Fibroblast of skin of scalp (primary cell): ENCODE results near the gene ERC2.

Source experiments
- DNase-seq: peaks from one replicate; pipeline ENCODE4 v3.0.0-alpha.2; 2013

ERC2 gene

DNA sequence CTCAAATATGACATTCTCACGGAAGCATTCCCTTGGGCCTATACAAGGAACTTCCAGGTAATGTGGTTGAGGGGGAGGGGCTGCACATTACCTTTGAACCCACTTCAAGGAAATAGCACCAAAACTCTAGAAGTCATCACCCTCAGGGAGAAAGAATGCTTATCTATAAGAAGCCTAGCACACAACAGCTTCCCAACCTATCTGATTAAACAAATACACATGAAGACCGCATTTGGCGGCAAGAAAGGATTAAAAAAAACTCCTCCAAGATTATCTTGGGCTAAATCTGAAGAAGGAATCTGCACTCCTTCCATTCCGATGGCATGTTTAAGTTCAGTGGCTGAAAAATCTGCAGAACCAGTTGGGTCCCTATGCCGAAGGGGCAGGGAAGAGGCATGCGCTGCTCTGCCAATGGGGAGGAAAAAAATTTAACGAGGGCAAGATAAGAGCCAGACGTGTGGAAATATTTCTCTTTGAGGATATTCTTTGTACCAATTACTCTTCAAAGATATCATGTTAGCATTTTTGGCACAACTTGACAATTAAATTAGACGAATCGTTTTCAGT is 899.2 kb downstream of the ERC2 start:
- DNase-seq: no peak

DNA sequence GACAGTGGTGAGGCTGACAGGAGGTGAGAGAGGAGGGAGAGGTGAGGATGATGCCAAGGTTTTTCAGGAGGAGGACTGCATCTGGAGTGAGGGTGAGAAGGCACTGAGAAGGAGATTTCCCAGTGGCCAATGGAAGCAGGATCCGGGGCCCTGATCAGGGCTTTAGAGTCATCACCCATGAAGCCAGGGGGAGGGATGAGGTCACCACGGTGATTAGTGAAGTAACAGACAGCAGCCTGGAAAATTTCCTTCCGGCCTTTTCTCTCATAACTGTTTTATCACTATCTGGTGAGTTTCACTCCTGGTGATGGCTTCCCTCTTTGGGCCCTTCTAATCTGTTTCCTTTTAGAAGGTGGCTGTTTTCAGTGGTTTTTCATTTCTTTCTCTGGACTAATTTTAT is 900.7 kb downstream of the ERC2 start:
- DNase-seq: no peak

DNA sequence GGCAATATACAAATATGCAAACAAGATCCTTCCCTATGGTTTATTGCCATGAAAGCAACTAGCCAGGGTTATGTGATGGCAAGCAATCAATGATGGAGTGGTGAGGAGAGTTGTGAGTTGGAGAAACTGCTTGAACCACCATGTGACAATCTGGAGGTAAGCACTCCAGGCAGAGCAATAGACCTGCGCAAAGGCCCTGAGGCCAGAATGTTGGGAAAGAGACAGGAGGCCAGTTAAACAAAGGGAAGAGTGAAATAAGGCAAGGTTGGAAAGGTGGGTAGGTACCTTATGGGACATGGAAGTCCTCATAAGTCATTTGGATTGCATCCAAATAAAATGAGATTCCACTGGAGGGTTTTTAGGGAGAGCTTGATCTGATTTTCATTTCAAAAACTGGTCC is 901.1 kb downstream of the ERC2 start:
- DNase-seq: no peak

DNA sequence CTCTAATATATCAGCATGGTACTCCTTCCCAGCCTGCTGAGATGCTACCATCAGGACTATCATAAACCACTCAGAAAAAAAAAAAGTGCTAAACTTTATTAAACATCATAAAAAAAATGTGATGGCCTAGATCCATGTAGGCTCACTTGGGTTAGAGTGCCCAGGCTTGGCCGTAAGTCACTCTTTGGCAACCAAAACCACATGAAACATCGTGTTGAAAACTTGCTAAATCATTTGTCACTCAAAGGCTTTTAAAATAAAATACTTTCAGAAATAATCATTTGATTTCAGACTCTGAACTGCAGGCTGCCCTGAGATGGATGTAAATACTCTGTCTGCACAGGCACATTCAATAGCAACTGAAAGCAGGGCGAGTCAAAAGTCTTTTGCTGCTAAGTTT is 902.7 kb downstream of the ERC2 start:
- no peak for DNase-seq

DNA sequence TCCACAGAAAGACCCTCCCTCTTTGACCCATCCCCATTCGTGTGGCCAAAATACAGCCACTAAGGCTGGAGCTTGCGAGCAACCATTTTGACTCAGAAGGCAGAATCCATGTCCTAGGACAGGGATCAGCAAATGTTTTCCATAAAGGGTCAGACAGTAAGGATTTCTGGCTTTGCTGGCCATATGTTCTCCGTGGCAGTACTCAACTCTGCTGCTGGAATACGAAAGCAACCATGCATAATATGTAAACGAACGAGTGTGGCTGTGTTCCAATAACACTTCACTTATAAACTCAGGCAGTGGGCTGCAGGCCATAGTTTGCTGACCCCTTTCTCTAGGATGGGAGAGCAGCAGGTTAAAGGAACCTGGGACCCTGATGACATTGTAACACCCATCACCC is 903.5 kb downstream of the ERC2 start:
- DNase-seq: no peak

DNA sequence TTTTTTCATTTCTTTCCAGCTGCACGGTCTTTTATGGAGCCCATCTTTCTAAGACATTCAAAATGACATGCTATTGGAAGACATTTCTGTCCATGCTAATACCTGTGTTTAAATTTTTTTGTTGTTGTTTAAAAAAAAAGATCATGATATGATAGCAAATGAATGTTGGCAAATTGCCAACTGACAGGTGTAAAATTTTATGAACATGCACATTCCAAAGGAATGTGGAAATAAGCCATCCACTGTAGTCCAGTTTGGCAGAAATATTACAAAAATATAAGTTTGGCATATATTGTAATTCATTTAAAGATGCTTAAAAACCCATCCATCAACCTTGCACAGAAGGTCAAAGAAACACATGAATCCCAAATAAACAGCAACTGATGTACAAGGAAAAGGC is 905.6 kb downstream of the ERC2 start:
- DNase-seq: peak; percentile 28

DNA sequence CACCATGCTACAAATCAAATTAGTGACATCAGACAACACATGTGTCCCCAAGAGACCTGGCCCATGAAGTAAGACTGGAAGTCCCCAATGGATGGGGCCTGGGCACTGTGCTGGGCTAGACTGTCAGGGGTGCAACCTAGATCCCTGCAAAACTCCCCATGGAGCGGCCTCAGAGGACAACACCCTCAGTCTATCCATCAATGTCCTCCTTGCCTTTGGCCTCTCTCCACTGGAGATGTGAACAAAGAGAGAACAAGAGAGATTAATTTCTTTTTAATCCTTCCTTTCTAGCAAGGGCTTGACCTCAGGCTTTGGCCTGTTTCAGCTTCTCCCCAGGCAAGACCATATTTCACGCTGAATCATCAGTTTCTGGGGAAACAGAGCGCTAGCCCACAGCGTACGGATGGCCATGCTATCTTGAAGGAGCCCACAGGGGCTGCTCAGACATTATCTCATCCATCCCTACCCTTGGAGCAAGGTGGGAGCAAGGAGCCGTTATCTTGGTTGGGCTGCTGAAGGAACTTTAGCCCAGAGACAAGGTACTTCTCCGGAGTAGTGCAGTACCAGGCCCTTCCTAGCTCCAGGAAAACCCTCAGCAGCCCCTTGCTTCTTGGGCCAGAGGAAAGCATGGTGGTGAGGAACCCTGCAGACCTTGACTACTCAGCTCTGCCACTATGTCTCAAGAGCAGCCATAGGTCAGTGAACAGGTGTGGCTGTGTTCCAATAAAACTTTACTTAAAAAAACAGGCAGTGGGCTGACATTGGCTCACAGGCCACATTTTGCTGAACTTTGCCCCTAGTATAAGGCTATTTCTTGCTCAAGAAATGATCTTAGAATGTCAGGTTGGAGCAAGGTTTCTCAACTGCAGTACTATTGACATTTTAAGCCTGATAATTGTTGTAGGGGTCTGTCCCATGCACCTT is 908.5 kb downstream of the ERC2 start:
- DNase-seq: no peak

DNA sequence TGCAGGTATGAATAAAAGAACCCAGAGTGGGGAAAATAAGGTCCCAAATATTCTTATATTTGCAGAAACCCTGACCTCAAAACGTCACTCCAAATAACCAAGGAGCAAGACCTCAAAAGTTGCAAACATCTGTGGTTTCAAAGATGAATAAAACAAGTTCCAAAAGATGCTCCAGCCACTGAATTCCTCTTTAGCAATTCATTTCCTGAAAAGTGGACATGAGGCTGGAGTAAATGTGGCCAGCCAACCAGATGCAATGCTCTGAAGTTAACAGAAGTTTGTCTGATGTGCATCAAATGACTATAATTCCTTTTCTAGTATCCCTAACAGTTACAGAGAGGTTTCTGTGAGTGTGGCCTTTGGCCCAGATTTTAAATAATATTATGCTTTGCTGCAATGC is 910.0 kb downstream of the ERC2 start:
- DNase-seq: peak; percentile 36

DNA sequence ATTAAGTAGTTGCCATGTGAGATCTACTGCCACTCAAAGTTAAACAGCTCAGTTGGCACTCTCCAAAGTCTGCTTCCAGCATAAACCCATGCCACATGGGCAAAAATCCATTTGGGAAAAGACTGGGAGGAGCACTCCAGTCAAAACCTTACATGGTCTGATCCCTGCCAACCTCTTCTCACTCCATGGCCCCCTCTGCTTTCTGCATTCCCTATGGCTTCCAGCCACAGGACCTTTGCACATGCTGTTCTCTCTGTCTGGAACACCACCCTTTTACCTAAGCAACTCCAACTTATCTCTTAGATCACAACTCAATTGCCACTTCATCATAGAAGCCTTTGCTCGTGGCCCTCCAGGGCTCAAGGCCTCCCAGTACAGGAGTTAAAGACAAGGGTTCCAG is 910.7 kb downstream of the ERC2 start:
- no peak for DNase-seq

DNA sequence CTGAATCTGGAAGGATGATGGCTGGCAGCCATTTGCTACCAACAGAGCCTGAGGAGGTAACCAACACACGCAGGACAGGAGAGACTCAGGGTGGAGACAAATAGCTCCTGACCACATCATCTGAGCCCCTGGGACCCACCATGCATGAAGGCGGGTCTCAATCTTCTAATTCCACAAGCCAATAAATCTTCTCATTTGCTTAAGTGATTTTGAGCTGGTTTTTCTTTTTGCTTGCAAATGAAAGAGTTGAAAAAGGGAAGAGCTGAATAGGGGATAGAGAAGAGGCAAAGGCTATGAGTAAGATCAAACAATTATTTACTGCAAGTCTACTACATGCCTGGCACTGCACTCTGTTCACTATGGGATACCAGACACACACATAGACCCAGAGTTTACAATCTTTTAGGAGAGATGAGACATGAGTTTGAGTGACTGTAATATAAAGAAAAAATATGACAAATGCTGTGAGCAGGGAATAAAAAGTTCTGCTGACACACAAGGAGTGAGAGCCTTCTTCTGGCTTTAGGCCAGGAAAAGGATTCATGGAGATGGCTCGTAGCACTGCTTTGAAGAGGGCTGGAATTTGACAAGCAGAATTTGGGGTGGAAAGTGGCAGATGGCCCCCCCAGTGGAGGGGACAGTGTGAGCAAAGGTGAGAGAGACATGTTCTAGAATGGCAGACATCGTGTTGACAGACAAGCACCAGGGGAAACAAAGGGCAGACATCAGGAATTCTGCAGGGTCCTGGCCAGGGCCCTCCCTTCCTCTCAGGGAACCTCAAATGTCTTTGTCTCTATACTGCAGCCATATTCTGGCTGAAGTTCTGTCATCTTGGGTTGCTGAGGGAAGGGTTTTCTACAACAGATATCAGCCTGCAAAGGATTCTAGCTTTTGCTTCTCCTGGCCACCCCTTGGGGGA is 911.4 kb downstream of the ERC2 start:
- peak; percentile 55 for DNase-seq

DNA sequence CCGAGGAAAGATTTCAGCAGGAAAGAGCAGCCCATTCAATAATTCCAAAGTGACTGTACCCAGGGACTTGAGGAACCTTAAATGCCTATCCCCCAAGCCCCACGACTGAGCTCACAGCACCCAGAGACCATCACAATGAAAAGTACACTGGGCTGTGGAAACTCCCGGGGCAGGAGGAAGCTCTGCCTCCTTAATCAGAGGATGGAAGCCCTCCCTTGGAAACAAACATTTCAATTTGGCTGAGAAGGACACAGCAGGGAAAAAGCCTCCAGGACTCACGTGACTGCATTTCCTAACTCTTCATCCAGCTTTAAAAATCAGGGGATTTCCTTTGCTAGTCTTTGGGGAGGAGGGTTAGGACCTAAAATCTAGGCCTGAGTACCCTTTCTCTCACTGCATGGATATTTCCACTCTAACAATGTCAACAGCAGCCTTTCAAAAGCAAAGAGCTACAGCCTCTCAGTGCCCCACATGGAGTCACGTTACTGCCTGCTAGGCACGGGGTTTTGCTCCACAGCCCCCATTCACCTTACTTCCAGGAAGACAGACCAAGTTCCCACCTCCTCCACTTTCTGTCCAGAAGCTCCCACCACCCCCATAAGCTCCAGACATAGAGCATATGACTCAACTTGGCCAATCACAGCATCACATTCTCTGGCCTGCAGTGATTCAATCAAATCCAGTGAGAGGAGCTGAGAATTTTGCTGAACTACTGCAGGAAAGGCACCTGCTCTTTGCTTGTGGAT is 912.2 kb downstream of the ERC2 start:
- DNase-seq: no peak

DNA sequence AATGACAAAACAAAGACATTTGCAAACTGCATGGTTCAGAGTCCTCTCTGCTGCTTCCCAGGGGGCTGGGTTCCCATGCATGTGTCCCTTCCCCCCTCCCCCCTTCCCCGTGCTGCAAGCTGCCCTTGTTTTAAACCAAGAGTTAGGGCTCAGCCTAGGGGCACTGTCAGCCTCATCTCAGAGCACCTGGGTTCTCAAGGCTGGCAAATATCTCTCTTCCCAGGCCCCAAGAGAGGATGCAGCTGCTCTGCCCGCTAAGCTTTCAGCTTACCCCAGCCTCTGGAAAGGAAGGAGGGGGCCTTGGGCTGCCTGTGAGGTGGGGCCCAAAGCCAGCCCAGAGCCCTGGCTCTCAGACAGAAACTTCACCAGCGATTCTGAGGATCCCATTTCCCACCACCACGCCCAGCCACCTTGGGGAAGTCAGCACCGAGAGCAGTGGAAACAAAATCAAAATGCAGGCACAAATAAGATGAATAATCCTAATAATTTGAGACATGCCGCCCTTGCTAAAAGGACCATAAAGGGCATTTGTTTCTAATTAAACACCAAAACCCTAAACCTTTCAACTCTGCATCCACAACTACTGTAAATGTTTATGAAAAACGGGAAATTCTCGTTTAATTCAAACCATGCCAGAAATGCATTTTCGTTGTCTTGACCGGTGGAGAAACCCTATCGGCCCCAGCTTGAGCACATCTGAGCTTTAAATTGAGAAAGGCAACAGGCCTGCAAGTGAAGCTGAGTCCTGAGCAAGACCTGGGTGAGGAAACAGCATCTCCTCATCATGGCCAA is 913.4 kb downstream of the ERC2 start:
- DNase-seq: no peak

DNA sequence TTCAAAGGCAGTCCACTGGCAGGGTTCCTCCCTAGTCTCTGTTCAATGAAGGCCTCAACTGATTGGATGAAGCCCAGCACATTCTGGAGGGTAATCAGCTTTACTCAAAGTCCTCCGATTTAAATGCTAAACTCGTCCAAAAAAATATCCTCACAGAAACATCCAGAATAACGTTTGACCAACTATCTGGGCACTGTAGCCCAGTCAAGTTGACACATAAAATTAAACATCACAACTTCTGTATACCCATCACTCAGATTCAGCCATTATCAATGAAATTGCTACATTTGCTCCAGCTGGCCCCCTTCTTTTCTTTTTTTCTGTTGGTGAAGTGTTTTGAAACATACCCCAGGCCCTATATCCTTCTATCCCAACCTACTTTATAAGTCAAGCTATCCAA is 916.6 kb downstream of the ERC2 start:
- DNase-seq: no peak

DNA sequence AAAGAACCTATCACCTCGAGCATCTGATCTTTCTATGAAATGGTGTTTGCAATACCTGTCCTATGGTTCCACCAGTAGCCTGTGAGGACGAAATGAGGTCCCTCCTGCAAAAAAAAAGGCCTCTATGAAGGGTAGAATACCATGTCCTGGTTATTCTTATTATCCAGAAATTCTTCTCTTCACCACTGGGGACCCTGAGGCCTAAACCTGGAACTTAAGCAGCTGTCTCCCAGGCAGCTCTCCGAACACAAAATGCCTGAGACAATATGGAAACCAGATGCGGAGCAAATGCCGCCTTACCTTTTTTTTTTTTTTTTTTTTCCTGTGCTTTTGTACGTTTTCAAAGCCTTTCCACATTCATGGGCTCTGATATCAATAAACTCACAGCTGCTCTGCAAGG is 919.1 kb downstream of the ERC2 start:
- DNase-seq: peak; percentile 60

DNA sequence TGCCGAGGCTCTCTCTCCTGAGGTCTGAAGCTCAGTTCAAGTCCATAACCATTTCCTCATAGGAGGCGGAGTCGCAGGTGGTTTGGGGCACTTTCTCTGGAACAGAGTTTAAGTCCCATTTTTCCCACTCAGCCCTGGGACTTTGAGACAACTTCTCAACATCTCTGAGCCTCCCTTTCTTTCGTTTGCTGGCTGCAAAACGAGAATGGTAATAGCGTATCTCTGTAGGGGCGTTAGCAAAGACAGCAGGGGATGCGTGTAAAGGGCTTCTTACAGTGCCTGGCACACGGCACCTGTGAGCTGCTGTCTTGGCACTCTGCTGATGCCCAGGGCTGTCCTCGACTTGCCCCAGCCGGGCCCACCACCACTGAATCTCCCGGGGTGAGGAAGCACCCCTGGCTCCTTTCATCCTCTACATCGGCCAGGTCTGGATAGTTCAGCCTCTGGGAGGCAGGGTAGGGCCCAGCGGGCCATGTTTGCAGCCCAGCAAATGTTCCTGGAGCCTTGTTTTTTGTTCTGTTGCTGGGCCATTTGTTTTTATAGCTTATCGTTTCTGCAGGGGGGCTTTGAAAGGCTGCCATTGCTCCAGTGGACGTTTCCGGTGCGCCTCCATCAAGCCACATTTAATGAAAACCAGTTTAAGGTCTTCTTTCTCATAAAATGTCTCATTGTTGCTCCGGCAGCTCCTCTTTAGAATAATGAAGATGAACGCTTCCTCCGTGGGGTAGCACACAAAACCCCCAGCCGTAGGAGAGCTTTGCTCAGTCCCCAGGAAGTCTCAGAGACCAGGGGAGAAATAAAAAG is 921.2 kb downstream of the ERC2 start:
- DNase-seq: no peak

DNA sequence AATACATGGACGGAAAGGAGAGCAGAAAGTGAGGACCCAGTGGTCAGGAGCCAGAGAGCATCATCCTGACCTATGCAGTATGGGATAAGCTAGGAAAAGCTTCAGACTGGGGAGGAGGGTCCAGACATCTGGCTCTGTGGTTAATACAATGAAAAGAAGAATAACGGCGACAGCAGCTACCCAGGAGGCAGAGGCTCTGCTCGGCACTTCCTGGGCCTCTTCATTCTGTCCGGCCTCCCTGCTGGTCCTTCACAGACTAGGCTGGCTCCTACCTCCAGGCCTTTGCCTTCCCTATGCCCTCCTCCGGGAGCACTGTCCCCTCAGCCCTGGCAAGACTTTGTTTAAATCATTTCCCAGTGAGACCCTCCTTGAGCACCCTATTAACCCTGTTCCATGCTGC is 922.3 kb downstream of the ERC2 start:
- no peak for DNase-seq

DNA sequence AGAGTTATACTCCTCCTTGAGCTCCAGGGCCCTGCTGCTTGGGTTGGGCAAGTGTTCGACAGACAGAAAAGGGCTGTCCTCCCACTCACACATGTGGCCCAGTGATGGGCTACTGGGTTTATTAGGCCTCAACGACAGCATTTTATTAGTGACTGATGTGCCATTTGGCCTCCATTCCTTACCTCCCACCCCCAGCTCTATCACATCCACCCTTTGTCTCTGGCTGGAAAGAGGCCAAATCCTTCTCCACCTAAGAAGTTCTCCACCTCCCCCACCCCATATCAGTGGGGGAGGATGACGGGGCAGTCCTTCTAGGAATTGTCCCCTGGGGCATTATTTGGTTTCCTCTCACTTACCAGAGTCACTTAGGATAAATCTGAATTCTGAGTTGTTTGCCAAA is 924.0 kb downstream of the ERC2 start:
- no peak for DNase-seq

DNA sequence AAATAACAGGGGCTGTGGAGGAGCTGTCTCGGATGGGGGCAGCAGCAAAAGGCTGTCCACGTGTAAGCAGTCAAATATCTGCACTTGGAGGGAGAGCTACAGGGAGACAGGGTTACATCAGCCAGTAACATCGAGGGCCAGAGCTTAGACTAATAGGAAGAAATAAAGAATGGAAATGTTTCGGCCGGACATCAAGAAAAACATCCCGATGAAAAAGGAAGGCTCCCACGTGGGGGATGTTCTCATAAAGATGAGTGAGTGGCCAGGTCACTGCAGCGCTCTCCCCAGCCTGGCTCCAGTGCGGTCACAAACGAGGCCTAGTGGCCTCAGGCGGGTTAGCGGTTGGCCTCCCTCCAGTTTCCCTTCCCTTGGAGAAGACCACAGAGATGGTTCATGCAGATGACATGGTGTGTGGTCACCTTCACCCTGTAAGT is 925.1 kb downstream of the ERC2 start:
- no peak for DNase-seq

DNA sequence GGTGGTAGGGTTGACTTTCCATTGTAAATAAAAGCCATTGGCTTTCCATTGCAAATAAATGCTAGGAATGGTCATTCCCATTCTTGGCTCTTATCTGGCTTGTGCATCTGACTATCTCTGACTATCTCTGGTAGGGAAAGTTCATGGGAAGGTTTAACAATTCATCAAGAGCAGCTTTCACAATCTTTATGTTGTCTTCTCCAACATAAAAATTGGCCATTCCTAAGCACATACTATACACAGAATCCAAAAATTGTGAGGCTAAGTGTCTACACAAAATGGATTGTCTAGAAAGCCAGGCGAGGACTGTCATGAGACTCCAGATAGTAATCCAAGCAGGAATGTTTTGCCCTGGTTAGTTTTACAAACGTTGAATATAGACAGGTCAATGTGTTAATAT is 926.8 kb downstream of the ERC2 start:
- no peak for DNase-seq

DNA sequence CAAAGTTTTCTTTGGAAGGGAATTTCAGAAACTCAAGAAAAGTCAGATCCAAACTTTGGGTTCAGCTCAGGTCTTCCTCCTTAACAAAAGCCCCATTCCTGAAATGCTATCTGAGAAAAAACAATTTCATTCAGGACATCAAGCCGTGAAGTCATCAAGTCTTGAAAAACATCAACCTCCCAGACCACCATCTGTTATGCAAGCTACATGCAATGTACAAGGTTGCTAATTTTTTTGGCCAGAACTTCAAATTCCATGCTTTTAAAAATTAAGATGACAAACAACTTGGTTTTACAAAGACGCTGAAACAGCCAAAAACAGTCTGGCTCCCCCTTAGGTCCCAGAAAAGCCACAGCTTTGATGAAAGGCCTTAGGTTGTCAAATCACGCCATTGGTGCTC is 927.3 kb downstream of the ERC2 start:
- no peak for DNase-seq

DNA sequence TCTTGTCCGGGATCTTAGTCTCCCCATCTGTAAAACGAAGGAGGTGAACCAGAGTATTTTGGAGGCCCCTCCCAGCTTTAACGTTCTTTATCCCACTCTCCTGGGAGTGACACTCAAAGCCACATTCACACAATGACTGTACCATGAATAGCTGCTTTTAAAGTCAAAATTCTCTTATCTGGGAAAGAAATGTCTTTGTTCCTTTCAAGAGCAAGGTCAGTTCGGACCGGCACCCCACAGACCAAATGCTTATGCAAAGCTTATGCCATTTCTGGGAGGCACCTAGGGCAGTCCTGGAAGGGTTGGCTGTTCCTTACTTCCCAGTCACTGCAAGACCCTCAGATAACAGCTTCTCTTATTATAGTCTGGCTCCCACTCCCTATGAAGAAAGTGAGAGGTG is 927.7 kb downstream of the ERC2 start:
- no peak for DNase-seq
